Sigmoid colon (tissue), 7 donors: Measurements from ENCODE around the gene HELZ. TPM values are rescaled to one million over a fixed set of nuclear protein-coding genes. Genes with fewer than 3 reads are reported as not detected.

Source experiments
- DNase-seq: peaks from one replicate; pipeline ENCODE4 v3.0.0-alpha.2; 2019
- H3K27ac ChIP-seq, 4 donors: fragments of 200-600 bp; sonication (generic); one replicate each; pipeline ENCODE4 v1.5.1; 2016 to 2019; ENCODE audit warnings: mild to moderate bottlenecking in 1 of 4
- H3K27me3 ChIP-seq, 3 donors: fragments of 200-600 bp; sonication (generic); one replicate each; pipeline ENCODE4 v1.5.1; 2019; ENCODE audit warnings: mild to moderate bottlenecking in 1 of 3
- H3K36me3 ChIP-seq, 4 donors: fragments of 200-600 bp; sonication (generic); one replicate each; pipeline ENCODE4 v1.5.1; 2016 to 2019
- H3K4me1 ChIP-seq, 4 donors: fragments of 200-600 bp; sonication (generic); one replicate each; pipeline ENCODE4 v1.5.1; 2017 to 2019
- H3K4me3 ChIP-seq, 4 donors: fragments of 200-600 bp; sonication (generic); one replicate each; pipeline ENCODE4 v1.5.1; 2017 to 2019; ENCODE audit warnings: mild to moderate bottlenecking in 2 of 4, moderate library complexity in 1 of 4
- H3K9me3 ChIP-seq, 4 donors: fragments of 200-600 bp in 3 of 4; sonication (generic) in 3 of 4; one replicate each; pipeline versions ENCODE4 v1.5.1 to v1.6.1; 2013 to 2019
- CTCF ChIP-seq, 4 experiments: fragments of 450-650 bp in 3 of 4; fragments of 200-600 bp in 1 of 4; IDR thresholded peaks; one replicate each; pipeline ENCODE4 v1.5.1; 2016 to 2019; ENCODE audit warnings: antibody characterized with exemption in 4 of 4, mild to moderate bottlenecking in 3 of 4, moderate library complexity in 2 of 4
- EP300 ChIP-seq, 4 donors: sonication (generic); formaldehyde crosslinking; IDR thresholded peaks; one replicate each; pipeline ENCODE4 v1.6.1; 2017; ENCODE audit warnings: antibody characterized with exemption in 4 of 4
- POLR2A ChIP-seq, 2 donors: fragments of 450-650 bp; IDR thresholded peaks; one replicate each; pipeline ENCODE4 v1.6.1; 2016; ENCODE audit warnings: antibody characterized with exemption in 2 of 2, mild to moderate bottlenecking in 2 of 2, moderate library complexity in 2 of 2
- POLR2AphosphoS5 ChIP-seq, 4 donors: sonication (generic); formaldehyde crosslinking; IDR thresholded peaks; one replicate each; pipeline ENCODE4 v1.6.1; 2017; ENCODE audit warnings: antibody characterized with exemption in 4 of 4
- WGBS, 2 donors: extraction: QIAGEN DNeasy Blood & Tissue Kit; methylation state at CpG; one replicate each; pipeline ENCODE4 v1.1.7; 2013; 5-methylcytosine and 5-hydroxymethylcytosine counted together
- intact Hi-C: fragments of 100-400 bp; cut with DNase I; formaldehyde crosslinking; loops from one replicate; pipeline ENCODE4 v1.15.1; 2023
- polyA plus RNA-seq, 3 donors: library from polyadenylated mRNA; stranded (reverse); fragments of 200-250 nt; gene quantifications; one replicate each; pipeline ENCODE4 v1.2.3, GENCODE V29; 2013
- total RNA-seq, 4 donors: library from RNA; depleted of rRNA; stranded (reverse); fragments of >200 nt; gene quantifications; one replicate each; pipeline ENCODE4 v1.1.0, GENCODE V29; 2016
- donor health status: healthy with polysubstance abuse.
- donor health status: Bipolar disorder and iron deficiency.
- donor health status: healthy.

Gene HELZ
- total and polyA plus RNA-seq, 7 donors, result 2.4 to 61.5 (median 31.7) TPM

- no peak for DNase-seq
- no peak overlapping the region for H3K27ac ChIP-seq
- TF ChIP-seq POLR2A (IDR thresholded peaks at IDR 0.05) (no peak), EP300 (IDR thresholded peaks at IDR 0.05) (no peak), CTCF (IDR thresholded peaks at IDR 0.05) (no peak), POLR2AphosphoS5 (IDR thresholded peaks at IDR 0.05) (no peak)
- no peaks in the 10 kb centered on the region for H3K36me3 ChIP-seq
- no peaks in the 10 kb centered on the region for H3K27me3 ChIP-seq
- no peaks in the 10 kb centered on the region for H3K4me1 ChIP-seq
- peaks cover 0 to 13% (median 10%) of the 10 kb centered on the region in 4 donors for H3K9me3 ChIP-seq
- 91 to 94% methylated on average over 5 of the region's 5 CpGs for WGBS, 2 donors
- no peak overlapping the region for H3K4me3 ChIP-seq
- intact Hi-C loops, result no loop called here
Observed at GRCh38 chr17:67044940-67045339, 200.1 kb downstream of the HELZ start.

GRCh38 chr17:67044016-67044772 lies 200.8 kb downstream of the HELZ start, which contains the start of gene CACNG1:
Gene CACNG1 (plus strand): TSS chr17:67044554. CDS start chr17:67044661, 107 bp downstream.
- no peaks in the 10 kb centered on the region for H3K4me1 ChIP-seq
- 93 to 94% methylated on average over 32 of the region's 32 CpGs for WGBS, 2 donors
- H3K36me3 ChIP-seq, result no peaks in the 10 kb centered on the region
- DNase-seq, result no peak
- TF ChIP-seq POLR2A (IDR thresholded peaks at IDR 0.05) (no peak), EP300 (IDR thresholded peaks at IDR 0.05) (no peak), POLR2AphosphoS5 (IDR thresholded peaks at IDR 0.05) (no peak), CTCF (IDR thresholded peaks at IDR 0.05) (no peak)
- no peak within 1 kb of the TSS for H3K27ac ChIP-seq
- H3K9me3 ChIP-seq, result peaks cover 0 to 5% (median 5%) of the 10 kb centered on the region in 4 donors
- no peak within 1 kb of the TSS for H3K4me3 ChIP-seq
- no peaks in the 10 kb centered on the region for H3K27me3 ChIP-seq
- intact Hi-C loops, result no loop called here

- no peak overlapping the region for H3K4me3 ChIP-seq
- H3K27me3 ChIP-seq, result no peaks in the 10 kb centered on the region
- intact Hi-C loops, result no loop called here
- TF ChIP-seq EP300 (IDR thresholded peaks at IDR 0.05) (no peak), POLR2AphosphoS5 (IDR thresholded peaks at IDR 0.05) (no peak), CTCF (IDR thresholded peaks at IDR 0.05) (no peak)
- WGBS, 2 donors, result 88 to 91% methylated on average over 12 of the region's 12 CpGs
- no peak for DNase-seq
- no peak overlapping the region for H3K27ac ChIP-seq
- peaks cover 0 to 5% (median 4%) of the 10 kb centered on the region in 4 donors for H3K9me3 ChIP-seq
- H3K36me3 ChIP-seq, result no peaks in the 10 kb centered on the region
- no peaks in the 10 kb centered on the region for H3K4me1 ChIP-seq
Observed at GRCh38 chr17:67043283-67043682, 201.7 kb downstream of the HELZ start.

GRCh38 chr17:67041941-67042899 lies 202.8 kb downstream of the HELZ start:
- intact Hi-C loops, result no loop called here
- H3K4me3 ChIP-seq, result no peak overlapping the region
- H3K9me3 ChIP-seq, result peaks cover 0 to 1% (median 0%) of the 10 kb centered on the region in 4 donors
- TF ChIP-seq CTCF (IDR thresholded peaks at IDR 0.05) (no peak), EP300 (IDR thresholded peaks at IDR 0.05) (no peak), POLR2AphosphoS5 (IDR thresholded peaks at IDR 0.05) (no peak), POLR2A (IDR thresholded peaks at IDR 0.05) (no peak)
- WGBS, 2 donors, result 56 to 65% methylated on average over 11 of the region's 11 CpGs
- no peaks in the 10 kb centered on the region for H3K4me1 ChIP-seq
- H3K27ac ChIP-seq, result no peak overlapping the region
- H3K36me3 ChIP-seq, result no peaks in the 10 kb centered on the region
- H3K27me3 ChIP-seq, result no peaks in the 10 kb centered on the region
- no peak for DNase-seq
